ENCODE measurements around the gene ZNF521.
"Not testable (repeated sequence)": the region's sequence is repeated elsewhere in the genome, so short reads cannot be mapped to it uniquely, and the experiment has no call there.

The ZNF521 gene

GRCh38 chr18:25289001-25289631 lies 62.9 kb downstream of the ZNF521 start:
- no peak for DNase-seq (ENCODE audit: low read depth)

DNA sequence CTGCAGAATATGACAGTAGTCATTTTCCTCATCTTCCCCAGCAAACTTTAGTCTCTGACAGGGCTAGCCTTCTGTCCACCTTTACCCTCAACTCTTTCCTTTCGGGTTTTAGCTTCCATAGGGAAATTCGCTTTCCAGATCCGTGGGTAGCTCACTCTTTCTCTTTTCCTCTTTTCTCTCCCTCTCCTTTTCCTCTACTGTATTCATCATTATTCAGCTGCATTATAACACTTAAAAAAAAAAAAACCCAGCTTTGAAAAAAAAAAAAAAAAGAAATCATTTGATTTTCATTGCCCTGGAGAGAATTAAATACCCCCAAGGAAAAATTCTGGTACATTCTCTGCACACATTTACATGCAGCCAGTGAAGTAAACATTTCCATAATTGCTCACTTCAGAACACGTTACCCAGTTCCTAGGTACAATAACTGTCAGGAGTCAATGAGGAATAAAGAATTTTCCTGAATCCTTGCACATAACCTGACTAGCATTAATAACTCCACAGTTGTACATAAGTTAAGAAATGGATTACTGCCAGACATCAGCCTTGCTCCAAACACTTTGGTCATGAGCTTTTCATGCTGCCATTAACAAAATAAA lies 63.5 kb downstream of the ZNF521 start:
- DNase-seq (ENCODE audit: low read depth), result no peak

GRCh38 chr18:25287106-25287505 lies 64.9 kb downstream of the ZNF521 start:
- no peak for DNase-seq (ENCODE audit: low read depth)

DNA sequence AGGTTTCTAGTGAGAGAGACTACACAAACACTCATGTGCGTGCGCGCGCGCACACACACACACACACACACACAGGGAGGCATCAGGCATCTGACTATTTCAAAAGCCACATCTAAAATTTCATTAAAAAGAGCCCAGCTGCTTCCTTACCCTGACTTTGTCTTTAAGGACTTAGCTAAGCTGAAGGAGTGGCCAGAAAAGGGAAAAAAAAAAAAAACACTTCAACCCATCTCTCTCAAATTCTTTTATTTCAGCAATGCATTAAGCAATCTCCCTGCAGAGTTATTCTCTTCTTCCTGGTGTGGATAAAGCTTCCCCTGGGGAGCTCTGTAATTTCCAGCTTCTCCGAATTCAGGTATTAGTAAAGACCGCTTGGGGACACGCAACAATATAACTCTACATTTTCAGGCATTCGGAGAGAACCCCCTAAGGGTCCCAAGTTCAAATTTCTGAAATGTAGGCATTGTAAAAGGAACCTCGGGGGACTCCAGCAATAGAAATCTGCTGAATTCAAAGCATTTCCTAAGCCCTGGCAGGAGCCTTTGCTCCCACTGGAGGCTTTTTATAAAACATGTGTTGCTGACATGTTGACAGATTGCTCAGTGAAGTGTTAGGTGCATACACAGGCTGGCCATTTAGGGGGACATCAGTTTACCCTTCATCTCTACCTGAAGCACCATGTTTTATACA lies 67.0 kb downstream of the ZNF521 start:
- DNase-seq (ENCODE audit: low read depth), result no peak

DNA sequence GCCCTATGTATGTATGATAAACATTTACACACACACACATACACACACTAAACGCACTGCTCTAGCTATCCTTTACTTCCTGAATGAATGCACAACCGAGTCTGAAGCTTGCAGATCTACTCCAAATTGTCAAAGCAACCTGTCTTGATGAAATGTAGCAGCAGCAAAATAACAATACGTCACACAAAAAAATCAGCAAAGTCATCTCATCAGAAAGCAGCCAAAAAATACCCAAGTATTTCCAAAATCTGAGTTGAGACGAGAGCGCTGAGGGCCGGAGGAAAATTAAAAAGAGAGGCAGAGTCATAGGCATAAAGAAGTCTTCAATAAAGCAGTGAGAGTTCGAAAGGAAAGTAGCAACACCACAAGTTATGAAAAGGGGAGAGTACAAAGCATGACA lies 67.7 kb downstream of the ZNF521 start:
- DNase-seq (ENCODE audit: low read depth), result no peak

DNA sequence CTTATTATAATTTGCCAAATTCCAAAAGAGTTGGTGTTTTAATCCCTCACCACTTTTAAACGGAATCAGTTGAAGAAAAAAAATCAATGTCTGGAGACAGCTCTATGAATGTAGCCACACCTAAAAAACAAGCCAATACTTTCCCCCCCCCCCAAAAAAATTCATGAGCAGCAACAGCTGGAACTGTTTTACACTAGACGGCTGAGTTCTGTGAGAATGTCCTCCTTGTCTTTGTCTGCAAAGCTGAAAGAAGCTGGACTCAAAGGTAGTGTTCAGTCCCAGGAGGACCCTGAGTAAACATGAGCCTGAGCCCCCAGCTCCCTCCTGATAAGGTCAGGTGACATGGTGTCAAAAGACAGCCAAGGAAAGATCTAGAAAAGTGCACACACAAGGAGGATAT lies 68.2 kb downstream of the ZNF521 start:
- no peak for DNase-seq (ENCODE audit: low read depth)

GRCh38 chr18:25282896-25283703 lies 68.9 kb downstream of the ZNF521 start:
- no peak for DNase-seq (ENCODE audit: low read depth)

DNA sequence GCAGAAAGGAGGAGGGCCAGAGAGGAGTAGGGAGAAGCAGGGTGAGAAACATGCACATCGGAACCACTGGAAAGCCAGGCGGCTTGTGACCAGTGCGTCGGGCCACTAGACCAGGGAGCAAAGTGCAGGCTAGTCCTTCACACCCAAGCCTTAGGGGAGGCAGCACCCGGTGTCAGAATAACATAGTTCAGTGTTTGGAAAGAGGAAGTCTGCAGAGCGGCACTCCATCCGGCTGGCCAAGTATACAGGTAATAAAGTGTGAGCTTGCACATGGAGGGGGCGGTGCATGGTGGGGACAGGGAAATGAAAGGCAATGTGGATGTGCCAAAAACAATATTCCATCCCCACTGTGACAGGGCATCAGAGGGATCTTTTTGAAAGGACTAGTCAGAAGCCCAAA lies 69.7 kb downstream of the ZNF521 start:
- DNase-seq (ENCODE audit: low read depth), result no peak

- DNase-seq (ENCODE audit: low read depth), result no peak
These were observed 70.4 kb downstream of the ZNF521 start for GRCh38 chr18:25281556-25281955.

DNA sequence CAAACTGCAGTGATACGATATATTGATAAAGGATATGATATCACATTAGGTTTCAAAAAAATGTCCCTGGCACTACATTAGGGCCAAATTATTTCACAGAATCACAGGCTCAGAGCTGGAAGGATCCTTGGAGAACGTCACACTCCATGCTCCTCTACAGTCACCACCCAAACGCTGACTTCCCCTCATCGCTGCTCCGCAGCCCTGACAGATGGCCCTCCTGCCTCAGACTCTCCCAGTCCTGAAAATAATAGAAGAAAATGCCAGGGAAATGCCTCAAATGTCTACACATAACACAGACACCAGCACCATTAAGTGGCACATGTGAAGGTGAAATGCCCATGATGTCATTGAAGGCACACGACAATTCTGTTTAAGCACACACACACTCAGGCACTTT lies 72.0 kb downstream of the ZNF521 start:
- no peak for DNase-seq (ENCODE audit: low read depth)

GRCh38 chr18:25279556-25279955 lies 72.4 kb downstream of the ZNF521 start:
- DNase-seq (ENCODE audit: low read depth), result no peak

GRCh38 chr18:25279133-25279532 lies 72.8 kb downstream of the ZNF521 start:
- DNase-seq (ENCODE audit: low read depth), result no peak

GRCh38 chr18:25278394-25278793 lies 73.6 kb downstream of the ZNF521 start:
- no peak for DNase-seq (ENCODE audit: low read depth)

GRCh38 chr18:25275412-25276001 lies 76.5 kb downstream of the ZNF521 start:
- no peak for DNase-seq (ENCODE audit: low read depth)

DNA sequence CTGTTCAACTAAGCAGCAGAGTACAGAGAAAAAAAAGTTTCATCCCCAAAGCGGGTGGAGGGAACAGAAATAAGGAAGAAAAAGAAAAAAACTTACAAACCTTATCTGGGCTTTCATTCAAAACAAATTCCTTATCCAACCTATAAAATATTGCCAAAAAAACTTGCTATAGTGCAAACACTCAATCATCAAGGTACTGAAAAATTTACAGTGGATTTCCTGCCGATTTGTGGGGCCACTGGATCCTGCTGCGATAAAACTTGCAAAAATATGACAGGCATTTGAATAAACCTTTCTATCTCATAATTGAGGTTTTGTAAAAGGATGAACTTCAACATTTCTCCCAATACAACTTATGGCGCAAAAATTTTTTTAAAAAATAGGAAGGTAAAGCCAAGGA lies 77.0 kb downstream of the ZNF521 start:
- no peak for DNase-seq (ENCODE audit: low read depth)

- DNase-seq (ENCODE audit: low read depth), result not testable (repeated sequence)
These were observed 84.9 kb downstream of the ZNF521 start for GRCh38 chr18:25266931-25267527.

GRCh38 chr18:25262920-25263319 lies 89.0 kb downstream of the ZNF521 start:
- no peak for DNase-seq (ENCODE audit: low read depth)

- DNase-seq (ENCODE audit: low read depth), result no peak
These were observed 90.2 kb downstream of the ZNF521 start for GRCh38 chr18:25261768-25262167.

- DNase-seq (ENCODE audit: low read depth), result no peak
These were observed 95.5 kb downstream of the ZNF521 start for GRCh38 chr18:25256439-25256838.

GRCh38 chr18:25253779-25254178 lies 98.2 kb downstream of the ZNF521 start:
- DNase-seq (ENCODE audit: low read depth), result no peak

DNA sequence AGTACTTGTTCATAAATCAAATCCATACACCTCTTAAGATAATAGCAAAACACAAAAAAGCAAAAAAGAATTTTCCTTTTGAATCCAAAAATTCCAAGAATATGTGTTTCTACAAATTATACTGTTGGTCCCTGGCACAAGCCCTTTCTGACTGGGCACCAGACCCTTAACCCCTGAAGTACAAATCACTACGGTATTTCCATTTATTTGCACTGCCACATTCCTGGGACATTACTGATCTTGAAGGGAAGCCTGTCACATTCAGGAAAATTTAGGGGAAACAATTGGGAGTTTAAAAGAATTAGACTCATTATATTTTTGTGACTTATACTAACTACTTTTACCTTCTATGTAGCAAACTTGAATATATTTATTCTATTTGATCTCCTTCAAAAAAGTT lies 98.8 kb downstream of the ZNF521 start:
- DNase-seq (ENCODE audit: low read depth), result no peak

DNA sequence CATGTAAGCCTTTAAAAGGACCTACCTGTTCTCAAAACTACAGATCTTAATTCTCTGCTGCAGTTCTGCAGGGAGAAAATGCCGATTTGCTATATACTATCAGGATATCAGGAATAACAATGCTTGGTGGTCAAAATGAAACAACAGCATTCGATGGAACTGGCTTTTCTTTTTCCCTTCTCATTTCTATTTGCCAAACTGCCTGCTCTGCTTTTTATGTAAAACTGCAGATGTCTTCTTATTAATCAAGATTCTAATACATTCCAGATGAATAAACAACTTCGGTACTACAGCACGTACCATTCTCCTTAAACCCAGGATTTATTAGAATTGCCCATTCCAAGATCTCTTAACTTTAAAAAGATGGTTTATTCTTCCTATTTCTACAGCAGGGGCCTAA lies 100.9 kb downstream of the ZNF521 start:
- no peak for DNase-seq (ENCODE audit: low read depth)
